Measurements from ENCODE around the gene ZNF286A. TPM values are rescaled to one million over a fixed set of nuclear protein-coding genes. Genes with fewer than 3 reads are reported as not detected.
"Not testable (repeated sequence)": the region's sequence is repeated elsewhere in the genome, so short reads cannot be mapped to it uniquely, and the experiment has no call there.

Gene ZNF286A
- total RNA-seq, 2 experiments from 2014 or later = 19.2 to 35.4 TPM

GRCh38 chr17:15651583-15652110, 47.9 kb upstream of the ZNF286A start:
- no peak overlapping the region for H3K4me3 ChIP-seq (ENCODE audit: low read depth, low read length, poor library complexity, severe bottlenecking)
- no TSS peak for BruUV-seq (replicated peaks)
- CTCF ChIA-PET (ENCODE audit: unreplicated experiment) = no interaction called here
- intact Hi-C loops (cut with micrococcal nuclease; ENCODE audit: unreplicated experiment) = no loop called here
- peak; percentile 33 for DNase-seq (ENCODE audit: low spot score)
- H3K4me1 ChIP-seq (ENCODE audit: insufficient read depth, low read length, poor library complexity, severe bottlenecking) = no peaks in the 10 kb centered on the region
- POLR2A ChIA-PET = interaction anchor here (1.6 kb wide), 1 partner anchor 10 kb away, joined by 6 read pairs; no protein-coding TSS in a partner anchor
- TF ChIP-seq EZH2phosphoT487 (IDR thresholded peaks at IDR 0.05; ENCODE audit: borderline replicate concordance, low read depth, low read length) = no peak
- TF ChIP-seq, protein P1, sequence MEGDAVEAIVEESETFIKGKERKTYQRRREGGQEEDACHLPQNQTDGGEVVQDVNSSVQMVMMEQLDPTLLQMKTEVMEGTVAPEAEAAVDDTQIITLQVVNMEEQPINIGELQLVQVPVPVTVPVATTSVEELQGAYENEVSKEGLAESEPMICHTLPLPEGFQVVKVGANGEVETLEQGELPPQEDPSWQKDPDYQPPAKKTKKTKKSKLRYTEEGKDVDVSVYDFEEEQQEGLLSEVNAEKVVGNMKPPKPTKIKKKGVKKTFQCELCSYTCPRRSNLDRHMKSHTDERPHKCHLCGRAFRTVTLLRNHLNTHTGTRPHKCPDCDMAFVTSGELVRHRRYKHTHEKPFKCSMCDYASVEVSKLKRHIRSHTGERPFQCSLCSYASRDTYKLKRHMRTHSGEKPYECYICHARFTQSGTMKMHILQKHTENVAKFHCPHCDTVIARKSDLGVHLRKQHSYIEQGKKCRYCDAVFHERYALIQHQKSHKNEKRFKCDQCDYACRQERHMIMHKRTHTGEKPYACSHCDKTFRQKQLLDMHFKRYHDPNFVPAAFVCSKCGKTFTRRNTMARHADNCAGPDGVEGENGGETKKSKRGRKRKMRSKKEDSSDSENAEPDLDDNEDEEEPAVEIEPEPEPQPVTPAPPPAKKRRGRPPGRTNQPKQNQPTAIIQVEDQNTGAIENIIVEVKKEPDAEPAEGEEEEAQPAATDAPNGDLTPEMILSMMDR (conservative IDR thresholded peaks at IDR 0.05; ENCODE audit: low read length) = no peak
- H3K4me2 ChIP-seq (ENCODE audit: low read length) = no peak overlapping the region
- H2AFZ ChIP-seq (ENCODE audit: low read length) = no peak overlapping the region
- no peaks in the 10 kb centered on the region for H3K79me2 ChIP-seq (ENCODE audit: insufficient read depth, low read depth, low read length)
- H3K36me3 ChIP-seq (ENCODE audit: insufficient read depth, low read length) = no peaks in the 10 kb centered on the region
- no peak overlapping the region for H3K27ac ChIP-seq (ENCODE audit: low read depth, low read length, poor library complexity, severe bottlenecking)
- H3K9me3 ChIP-seq (ENCODE audit: low read length) = no peaks in the 10 kb centered on the region
- no peaks in the 10 kb centered on the region for H4K20me1 ChIP-seq (ENCODE audit: insufficient read depth, low read length)
- no peaks in the 10 kb centered on the region for H3K9me2 ChIP-seq (ENCODE audit: insufficient read depth, low read length)

- H3K4me3 ChIP-seq (ENCODE audit: low read depth, low read length, poor library complexity, severe bottlenecking) = no peak overlapping the region
- TF ChIP-seq, protein P1 (conservative IDR thresholded peaks at IDR 0.05; ENCODE audit: low read length) = no peak
- no peak for TF ChIP-seq EZH2phosphoT487 (IDR thresholded peaks at IDR 0.05; ENCODE audit: borderline replicate concordance, low read depth, low read length)
- POLR2A ChIA-PET = interaction anchor here (0.7 to 1.6 kb wide), 2 partner anchors 8 to 276 kb away, joined by 3 to 6 read pairs; no protein-coding TSS in a partner anchor
- intact Hi-C loops (cut with micrococcal nuclease; ENCODE audit: unreplicated experiment) = no loop called here
- no peak for DNase-seq (ENCODE audit: low spot score)
- no peak overlapping the region for H2AFZ ChIP-seq (ENCODE audit: low read length)
- H3K79me2 ChIP-seq (ENCODE audit: insufficient read depth, low read depth, low read length) = no peaks in the 10 kb centered on the region
- no peaks in the 10 kb centered on the region for H3K36me3 ChIP-seq (ENCODE audit: insufficient read depth, low read length)
- H3K9me3 ChIP-seq (ENCODE audit: low read length) = no peaks in the 10 kb centered on the region
- H3K9me2 ChIP-seq (ENCODE audit: insufficient read depth, low read length) = no peaks in the 10 kb centered on the region
- H3K4me1 ChIP-seq (ENCODE audit: insufficient read depth, low read length, poor library complexity, severe bottlenecking) = no peaks in the 10 kb centered on the region
- BruUV-seq (replicated peaks) = no TSS peak
- no peak overlapping the region for H3K4me2 ChIP-seq (ENCODE audit: low read length)
- CTCF ChIA-PET (ENCODE audit: unreplicated experiment) = no interaction called here
- H4K20me1 ChIP-seq (ENCODE audit: insufficient read depth, low read length) = no peaks in the 10 kb centered on the region
- no peak overlapping the region for H3K27ac ChIP-seq (ENCODE audit: low read depth, low read length, poor library complexity, severe bottlenecking)
These were observed 46.6 kb upstream of the ZNF286A start for GRCh38 chr17:15652960-15653359.

- H3K4me1 ChIP-seq (ENCODE audit: insufficient read depth, low read length, poor library complexity, severe bottlenecking); CTCF ChIA-PET (ENCODE audit: unreplicated experiment); H3K9me3 ChIP-seq (ENCODE audit: low read length); H3K36me3 ChIP-seq (ENCODE audit: insufficient read depth, low read length); intact Hi-C loops (cut with micrococcal nuclease; ENCODE audit: unreplicated experiment); H3K9me2 ChIP-seq (ENCODE audit: insufficient read depth, low read length); BruUV-seq (replicated peaks); H3K4me3 ChIP-seq (ENCODE audit: low read depth, low read length, poor library complexity, severe bottlenecking); H3K79me2 ChIP-seq (ENCODE audit: insufficient read depth, low read depth, low read length); H4K20me1 ChIP-seq (ENCODE audit: insufficient read depth, low read length); H3K27ac ChIP-seq (ENCODE audit: low read depth, low read length, poor library complexity, severe bottlenecking); POLR2A ChIA-PET; DNase-seq (ENCODE audit: low spot score); H3K4me2 ChIP-seq (ENCODE audit: low read length); H2AFZ ChIP-seq (ENCODE audit: low read length): not testable (repeated sequence)
These were observed 45.2 kb upstream of the ZNF286A start for GRCh38 chr17:15654401-15654800.

All from OCI-LY7 (cell line).